HG02759 (cell line): ENCODE results near the gene WDR3.
"Not testable (repeated sequence)": the region's sequence is repeated elsewhere in the genome, so short reads cannot be mapped to it uniquely, and the experiment has no call there.

Source experiments
- ATAC-seq: cut with Tn5 transposase; IDR thresholded peaks from one replicate; pipeline ENCODE4 v1.9.1; 2021; ENCODE audit warnings: mild to moderate bottlenecking, moderate library complexity; ENCODE audit not compliant: unreplicated experiment

The WDR3 gene

DNA sequence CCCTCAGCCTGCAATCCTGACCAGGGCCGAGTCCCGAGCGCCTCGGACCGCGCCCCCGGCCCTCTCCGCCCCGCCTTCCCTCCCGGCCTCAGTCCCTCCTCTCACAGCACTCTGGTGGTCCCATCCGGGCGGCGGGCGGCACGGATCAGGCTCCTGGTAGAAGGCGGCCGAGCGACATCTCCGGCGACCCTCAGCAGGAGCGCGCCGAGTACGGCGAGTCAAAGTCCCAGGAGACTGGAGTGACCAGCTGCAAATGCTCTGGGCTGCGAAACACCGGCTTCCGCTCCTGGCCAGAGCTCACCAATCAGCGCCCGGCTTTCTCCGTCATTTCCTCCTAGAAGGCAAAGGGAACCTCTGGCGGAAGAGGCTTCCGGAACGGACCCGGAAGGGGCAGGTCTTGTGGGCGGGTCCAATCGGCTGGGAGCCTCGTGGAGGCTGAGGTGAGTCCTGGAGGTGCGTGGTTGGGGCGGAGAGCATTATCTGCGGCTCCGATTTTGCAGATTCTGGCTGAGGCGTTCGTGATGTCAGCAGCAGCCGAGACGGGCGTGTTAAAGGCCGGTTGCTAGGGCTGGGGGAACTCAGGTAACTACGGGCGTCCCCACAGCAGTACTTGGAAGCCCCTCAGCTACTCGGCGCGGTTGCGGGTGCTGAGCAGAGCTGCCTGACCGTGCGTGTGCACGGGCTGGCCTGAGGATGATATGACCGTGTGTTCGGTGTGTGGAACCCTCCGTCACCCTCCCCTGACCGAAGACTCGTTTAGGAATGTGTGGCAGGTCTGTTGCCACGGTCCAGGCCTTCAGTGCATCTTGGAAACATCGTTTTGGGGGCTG lies at the start of gene WDR3, which contains the start of gene GDAP2:
TSS of gene WDR3 (plus strand) at position 397 of the 830 bp plus-strand sequence. CDS start 3,581 bp downstream, outside the sequence.
TSS of gene GDAP2 (minus strand) at position 279 of the 830 bp plus-strand sequence. CDS start 9,264 bp downstream, outside the sequence.
- ATAC-seq: peak; percentile 95

DNA sequence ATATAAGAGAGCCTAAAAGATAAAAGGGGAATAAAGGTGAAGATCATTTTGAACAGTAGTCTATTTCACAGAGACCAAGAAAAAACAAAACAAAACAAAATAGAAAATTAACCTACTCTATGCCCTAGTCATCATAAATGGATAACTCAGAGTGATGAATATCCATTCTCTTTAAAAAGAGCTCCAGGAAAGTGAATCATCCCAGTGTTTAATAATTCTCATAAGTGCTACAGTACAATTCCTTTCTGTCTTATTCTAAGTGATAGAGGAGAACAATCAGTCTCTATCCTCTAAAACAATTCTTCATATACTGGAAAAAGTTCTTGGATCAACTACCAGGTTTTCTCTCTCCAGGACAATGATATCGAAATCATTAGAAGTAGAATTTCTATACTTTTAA lies 45.9 kb upstream of the WDR3 start:
- no peak for ATAC-seq

DNA sequence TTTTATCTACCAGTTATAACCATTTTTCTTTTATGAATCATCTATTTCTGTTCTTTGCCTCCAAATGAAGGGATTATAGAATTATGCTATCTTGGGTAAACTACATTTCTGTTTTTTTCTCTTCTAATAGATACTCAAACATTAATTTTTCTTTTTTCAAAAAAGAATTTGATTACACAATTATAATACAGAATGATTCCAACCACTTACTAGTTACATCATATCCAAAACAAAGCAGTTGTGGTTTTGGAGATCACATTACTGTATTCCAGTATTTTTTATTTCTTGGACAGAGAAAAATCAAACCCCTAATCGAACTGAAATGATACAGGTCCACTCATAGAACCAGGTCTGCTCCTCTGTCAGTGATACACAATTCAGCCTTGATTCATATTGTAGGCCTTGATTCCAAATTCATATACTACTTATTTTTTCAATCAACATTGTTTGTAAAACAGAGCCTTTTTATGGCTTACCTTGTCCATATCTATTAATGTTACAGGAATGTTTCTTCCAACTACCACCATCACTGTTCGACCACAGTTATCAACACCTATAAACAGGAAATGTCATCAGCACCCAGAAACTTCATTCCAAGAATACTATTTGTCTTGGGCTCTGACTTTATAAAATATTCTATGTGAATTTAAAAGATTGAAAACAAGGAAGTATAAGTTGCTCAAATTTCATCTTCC lies 43.3 kb upstream of the WDR3 start:
- ATAC-seq: no peak

DNA sequence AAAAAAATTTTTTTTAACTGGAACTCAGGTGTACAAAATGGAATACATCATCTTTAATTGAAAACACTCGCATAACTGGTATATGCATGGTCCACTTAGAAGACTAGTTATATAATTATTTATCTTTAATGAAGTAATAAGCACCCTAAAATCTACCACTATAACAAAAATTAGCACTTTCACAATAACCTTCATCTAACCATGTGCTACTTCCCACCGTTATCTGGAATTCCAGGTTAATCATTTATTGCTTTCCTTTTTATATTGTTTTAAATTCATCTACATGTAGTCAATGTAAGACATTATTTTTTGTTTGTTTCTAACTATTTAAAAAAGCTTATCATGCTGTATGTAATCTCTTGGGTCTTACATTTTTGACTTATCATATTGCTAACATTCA lies 39.1 kb upstream of the WDR3 start:
- no peak for ATAC-seq

DNA sequence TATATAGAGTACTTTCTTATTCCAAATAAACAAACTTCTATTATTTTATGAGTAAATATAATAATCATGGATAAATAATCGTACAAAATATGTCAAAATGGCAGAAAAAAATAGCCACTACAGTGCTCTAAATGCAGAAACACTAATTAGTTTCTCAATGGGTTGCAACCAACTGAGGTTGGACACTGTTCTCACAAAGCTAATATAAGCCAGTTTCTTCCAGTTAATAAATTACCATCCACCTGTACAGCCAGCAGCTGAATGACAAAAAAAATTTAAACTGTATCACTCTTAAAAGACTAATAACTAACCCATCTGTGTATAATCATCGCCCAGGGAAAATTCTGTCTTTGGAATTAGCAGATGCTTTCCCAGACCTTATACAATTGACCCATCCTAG lies 37.0 kb upstream of the WDR3 start:
- no peak for ATAC-seq

DNA sequence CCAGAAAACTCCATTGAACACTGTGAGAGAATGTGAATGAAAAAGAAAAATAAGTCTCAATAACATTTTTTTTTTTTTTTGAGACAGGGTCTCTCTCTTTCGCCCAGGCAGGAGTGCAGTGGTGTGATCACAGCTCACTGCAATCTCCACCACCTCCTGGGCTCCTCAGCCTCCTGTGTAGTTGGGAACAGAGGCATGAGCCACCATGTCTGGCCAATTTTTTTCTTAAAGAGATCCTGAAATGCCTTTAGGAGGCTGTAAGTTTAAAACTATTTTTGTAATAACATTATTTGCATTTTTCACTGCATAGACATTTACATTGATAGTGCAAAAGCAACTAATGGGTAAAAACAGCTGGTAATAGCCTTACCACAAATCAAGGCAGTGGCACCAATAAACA lies 35.5 kb upstream of the WDR3 start:
- ATAC-seq: no peak

DNA sequence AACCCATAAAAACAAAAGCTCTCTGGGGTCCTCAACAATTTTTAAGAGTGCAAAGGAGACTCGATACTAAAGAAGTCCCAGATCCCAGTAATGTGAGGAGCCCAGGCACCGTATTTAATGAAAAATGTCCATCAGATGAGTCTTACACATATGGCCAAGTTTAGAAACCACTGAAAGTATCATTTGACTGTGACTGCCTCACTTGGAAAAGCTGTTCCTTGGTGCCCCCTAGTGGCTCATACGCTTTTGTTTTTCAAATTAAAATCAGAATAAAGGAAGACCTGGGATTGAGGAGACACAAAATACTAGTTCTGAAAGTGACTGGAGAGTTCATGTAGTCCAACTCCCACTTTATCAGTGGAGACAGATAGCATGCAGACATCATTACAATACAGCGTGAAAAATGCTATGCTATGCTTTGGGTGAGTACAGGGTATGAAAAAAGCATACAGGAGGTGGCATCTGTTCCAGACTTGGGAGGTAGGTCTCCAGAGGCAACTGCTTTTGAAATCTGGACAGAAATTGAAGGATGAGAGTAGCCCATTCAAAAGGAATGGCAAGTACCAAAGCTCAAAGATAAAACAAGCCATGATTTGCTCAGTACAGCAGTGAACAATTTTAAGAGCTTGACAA lies 33.9 kb upstream of the WDR3 start:
- peak; percentile 88 for ATAC-seq

DNA sequence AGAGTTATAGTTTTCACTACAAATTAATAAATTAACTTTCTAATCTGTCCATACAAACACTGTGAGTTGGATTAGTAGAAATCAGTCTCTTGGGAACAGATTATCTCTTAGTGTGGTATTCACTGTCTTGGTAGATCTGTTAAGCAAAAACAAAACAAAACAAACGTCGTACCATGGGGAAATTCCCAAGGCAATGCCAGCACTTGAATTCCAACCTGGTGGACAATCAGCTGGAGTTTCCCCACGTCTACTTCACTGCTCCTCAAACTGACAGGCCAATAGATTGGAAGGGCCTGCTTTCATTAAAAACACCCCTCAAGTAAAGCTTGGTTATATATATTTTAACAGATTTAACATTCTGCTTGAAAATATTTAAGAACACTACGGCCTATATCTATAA lies 32.0 kb upstream of the WDR3 start:
- no peak for ATAC-seq

DNA sequence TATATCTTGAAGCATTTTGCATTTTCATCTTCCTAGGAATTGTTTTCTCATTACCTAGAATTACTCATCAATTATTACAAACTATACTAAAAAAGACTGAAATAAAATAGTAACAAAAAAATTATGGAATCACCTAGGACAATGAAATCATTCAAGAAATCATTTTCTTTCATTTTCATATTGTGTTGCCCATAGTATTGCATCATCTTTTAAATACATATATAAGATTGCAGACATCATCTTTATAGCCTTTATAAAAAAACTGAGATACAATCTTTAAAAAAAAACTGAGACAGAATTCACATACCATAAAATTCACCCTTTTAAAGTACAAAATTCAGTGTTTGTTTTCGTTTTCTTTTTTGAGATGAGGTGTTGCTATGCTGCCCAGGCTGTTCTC lies 29.7 kb upstream of the WDR3 start:
- no peak for ATAC-seq

DNA sequence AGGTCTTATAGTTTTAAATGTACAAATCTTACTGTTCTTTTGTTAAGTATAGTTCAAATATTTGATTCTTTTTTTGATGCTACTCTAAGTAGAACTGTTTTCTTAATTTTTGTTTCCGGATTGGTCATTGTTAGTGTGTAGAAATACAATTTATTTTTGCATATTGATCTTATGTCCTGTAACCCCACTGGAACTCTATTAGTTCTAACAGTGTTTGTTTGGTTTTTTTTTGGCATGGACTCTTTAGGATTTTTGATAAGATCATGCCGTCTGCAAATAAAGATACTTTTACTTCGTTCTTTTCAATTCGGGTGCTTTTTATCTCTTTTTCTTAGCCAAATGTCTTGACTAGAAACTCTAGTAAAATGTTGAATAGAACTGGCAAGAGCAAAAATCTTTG lies 26.6 kb upstream of the WDR3 start:
- no peak for ATAC-seq

DNA sequence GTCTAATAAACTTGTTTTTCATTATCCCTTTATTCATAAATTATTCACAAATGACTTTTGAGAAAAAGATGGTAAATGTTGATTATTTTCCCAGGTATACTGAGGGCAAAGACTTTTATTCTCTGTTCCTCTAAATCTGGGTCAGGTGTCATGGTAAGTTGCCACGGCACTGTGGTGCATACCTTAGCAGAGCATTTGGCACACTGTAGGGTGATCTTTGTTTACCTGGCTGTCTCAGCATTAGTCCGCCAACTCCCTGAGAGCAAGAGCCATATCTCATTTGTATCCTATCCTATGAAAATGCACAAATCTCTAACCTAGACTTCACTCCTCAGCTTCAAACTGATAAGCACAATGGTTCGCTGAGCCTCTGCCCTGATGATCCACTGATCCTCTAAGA lies 25.1 kb upstream of the WDR3 start:
- ATAC-seq: no peak

DNA sequence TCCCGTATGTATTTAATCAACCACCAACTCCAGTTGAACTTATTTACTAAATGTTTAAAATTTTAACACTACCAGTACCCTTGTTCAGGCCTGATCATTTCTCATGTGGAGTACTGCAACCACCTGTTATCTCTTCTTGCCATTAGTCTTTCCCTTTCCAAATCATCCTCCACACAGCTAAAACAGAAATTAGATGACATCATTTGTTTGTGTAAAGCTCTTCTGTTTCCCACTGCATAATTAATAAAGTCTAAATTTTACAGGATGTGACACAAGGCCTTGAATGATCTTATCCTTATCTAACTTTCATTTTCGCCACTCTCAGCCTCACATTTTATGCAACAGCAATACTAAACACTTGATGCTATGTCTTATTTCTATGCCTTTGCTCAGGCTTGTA lies 24.5 kb upstream of the WDR3 start:
- no peak for ATAC-seq

DNA sequence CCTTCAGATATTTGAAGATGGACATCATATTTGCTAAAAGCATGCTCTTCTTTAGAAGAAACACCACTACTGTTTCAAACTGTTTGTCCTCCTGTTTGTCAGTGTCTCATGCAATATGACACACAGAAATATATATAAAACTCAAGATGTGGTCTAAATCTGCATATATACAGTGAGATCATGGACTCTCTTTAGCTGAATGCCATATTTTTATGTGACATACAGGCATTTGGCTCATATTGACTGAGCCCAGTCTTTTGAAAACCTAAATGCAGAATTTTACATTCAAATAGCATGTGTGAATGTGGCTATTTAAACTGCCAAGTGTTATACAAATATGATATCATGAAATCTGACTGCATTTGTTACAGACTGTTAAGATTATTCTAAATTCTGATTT lies 18.5 kb upstream of the WDR3 start:
- no peak for ATAC-seq

DNA sequence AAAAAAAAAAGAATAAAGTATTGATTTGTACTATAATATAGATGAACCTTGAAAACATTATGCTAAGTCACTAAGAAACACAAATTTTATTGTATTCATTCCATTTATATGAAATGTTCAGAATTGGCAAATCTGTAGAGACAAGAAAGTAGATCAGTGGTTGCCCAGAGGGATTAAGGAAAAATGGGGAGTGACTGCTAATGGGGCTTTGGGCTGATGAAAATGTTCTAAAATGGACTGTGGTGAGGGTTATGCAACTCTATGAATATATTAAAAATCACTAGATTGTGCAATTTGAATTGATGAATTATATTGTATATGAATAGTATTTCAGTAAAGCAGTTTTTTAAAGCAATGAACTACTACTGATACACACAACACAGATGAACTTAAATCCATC lies 10.2 kb upstream of the WDR3 start:
- ATAC-seq: no peak

DNA sequence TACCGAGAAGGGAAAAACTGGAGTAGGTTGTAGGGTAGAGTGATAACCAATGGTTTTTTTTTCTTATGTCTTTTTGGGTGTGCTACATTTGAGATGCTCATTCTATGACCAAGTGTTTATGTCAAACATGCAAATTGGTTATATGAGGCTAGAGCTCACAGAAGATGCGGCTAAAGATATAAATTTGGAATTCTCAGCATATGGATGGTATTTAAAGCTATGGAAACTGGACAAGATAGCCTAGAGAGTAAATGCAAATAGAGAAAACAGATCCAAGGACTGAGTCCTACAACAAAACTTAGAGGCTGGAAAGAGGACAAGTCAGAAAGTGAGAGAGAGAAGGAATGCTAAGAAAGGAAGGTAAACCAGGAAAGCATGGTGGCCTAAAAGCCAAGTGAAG lies 7.5 kb upstream of the WDR3 start:
- ATAC-seq: no peak

DNA sequence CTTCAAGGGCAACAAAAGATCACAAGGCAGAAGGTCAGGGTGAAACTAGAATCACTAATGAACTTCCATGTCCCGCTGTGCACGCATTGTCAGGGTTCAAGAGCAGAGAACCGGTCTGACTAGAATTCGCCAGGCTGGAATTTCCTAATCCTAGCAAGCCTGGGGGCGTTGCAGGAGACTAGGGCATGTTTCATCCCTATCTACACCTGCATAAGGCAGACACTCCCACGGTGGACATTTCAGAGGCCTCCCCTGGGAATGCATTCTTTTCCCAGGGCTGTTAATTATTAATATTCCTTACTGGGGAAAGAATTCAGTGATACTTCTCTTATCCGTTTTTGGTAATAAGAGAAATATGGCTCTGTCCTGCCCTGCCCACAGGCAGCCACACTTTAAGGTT lies 6.8 kb upstream of the WDR3 start:
- ATAC-seq: not testable (repeated sequence)

DNA sequence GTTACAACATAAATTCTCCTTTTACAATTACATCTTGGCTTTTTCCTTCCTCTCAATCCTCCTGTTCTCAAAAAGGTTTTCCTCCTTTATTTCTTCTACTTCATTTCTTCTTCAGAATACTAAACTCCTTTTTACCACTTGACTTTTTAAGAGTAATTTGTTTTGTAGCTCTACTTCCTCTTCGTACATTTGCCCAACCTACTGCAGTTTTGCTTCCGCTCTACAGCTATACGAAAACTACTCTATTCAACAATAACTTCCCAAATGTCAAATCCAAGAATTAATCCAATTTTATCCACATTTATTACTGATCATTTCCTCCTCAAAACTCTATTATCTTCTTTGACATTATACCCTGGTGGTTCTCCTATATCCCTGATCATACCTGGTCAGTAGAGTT lies 3.6 kb upstream of the WDR3 start:
- ATAC-seq: no peak

DNA sequence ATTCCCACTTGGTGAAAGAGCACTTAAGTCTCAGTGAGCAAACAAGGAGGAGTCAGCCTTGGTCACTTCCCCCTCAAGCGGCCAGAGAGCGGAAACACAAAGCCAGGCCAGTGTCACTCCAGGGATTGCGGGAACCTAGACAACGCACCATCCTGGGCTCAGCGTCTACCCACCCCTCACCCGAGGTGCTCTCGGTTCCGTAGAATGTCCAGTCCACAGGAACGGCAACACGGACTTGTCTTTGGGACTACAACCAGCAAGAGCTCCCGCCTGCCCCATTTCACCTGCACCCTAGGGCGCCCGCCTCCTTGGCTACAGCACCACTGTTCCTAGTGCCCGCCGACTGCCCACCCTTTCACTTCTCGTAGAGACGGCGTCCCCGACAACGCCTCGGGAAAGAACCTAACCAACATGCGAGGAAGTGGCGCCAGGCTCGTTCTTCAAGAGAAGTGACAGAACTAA lies 627 bp upstream of the WDR3 start:
- peak; percentile 39 for ATAC-seq

DNA sequence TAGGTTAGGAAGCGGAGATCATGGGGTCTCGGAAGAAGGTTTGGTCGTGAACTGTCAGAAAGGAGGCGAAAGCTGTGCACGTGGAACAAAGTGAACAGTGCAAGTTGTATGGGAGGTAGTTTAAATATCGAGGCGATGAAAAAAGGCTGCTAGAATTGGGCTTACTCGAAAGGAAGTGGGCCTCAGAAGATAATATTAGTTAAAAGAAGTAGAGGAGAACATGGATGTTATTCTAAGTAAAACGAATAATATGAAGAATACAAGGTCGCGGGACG lies 571 bp downstream of the WDR3 start:
- no peak for ATAC-seq

DNA sequence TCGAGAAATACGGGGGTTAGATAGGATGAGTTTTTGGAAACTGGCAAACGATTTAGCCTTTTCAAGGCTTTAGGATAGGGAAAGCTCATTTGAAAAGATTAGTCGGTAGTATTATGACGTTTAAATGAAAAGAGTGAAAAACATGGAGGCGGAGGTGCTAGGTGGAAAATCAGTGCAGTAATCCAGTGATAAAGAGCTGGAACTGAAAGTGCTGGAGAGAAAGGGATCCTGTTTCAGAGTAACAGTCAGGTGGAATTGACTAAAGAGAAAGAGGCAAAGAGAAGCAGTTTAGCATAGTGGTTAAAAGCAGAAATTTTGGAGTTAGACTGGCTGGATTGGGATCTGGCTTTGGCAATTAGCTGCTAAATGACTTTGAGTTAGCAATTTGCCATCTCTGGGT lies 945 bp downstream of the WDR3 start:
- ATAC-seq: no peak

DNA sequence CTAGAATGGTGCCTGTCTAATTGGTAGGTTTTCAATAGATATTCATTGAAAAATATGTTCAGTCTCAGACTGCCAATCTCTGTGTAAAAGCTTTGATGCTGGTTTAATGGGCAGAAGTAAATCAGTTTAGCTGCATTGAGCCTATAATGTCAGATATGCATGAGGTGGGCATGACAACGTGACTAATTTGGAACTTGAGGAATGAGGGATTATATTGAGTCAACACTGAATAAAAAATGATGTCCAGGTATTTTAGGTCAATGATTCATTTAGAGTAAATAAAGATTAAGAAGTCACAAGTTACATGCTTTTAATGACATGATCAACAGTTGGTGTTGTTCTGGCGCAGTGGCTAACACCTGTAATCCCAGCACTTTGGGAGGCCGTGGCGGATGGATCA lies 3.0 kb downstream of the WDR3 start:
- no peak for ATAC-seq

DNA sequence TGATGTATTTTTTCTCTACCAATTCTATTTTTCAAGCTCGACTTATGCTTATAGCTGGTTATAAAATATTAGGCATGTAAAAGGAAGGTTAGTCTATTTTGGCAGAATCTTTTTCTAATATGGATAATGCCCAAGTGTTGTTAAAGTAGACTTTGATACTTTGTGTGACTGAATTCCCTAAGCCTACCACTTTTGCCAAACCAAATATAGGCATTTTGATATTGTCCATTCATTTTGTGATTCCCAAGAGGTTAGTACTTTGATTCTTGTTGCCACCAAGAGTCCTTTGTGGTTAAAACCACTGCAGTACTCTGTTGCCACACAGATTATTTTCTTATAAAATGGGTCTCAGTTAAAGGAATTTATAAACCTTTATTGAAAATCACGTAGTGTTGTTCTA lies 4.2 kb downstream of the WDR3 start:
- no peak for ATAC-seq
